ENCODE results near the gene NRXN2.

GRCh38 chr11:64772303-64773018, 49.5 kb upstream of the NRXN2 start:
- TF ChIP-seq POLR2AphosphoS5 (IDR thresholded peaks at IDR 0.05; ENCODE audit: insufficient read depth, low read depth, low read length) (no peak), CTCF (IDR thresholded peaks at IDR 0.05; ENCODE audit: extremely low read depth in 1 of 2, insufficient read depth in 1 of 2, low read depth in 1 of 2, low read length in 2 of 2) (no peak), POLR2A (IDR thresholded peaks at IDR 0.05; ENCODE audit: low read depth, low read length) (no peak), EZH2 (IDR thresholded peaks at IDR 0.05; ENCODE audit: borderline replicate concordance, low read depth, low read length, severe bottlenecking) (no peak), MYC (IDR thresholded peaks at IDR 0.05; ENCODE audit: low read depth, low read length) (no peak), FOS (IDR thresholded peaks at IDR 0.05; ENCODE audit: borderline replicate concordance, insufficient read depth, low read length) (peak; percentile 17), JUN (IDR thresholded peaks at IDR 0.05; ENCODE audit: borderline replicate concordance, insufficient read depth, insufficient read length, low read depth) (peak; percentile 38), MAX (IDR thresholded peaks at IDR 0.05; ENCODE audit: insufficient read depth, insufficient read length) (no peak), GATA2 (IDR thresholded peaks at IDR 0.05; ENCODE audit: insufficient read depth, insufficient read length, low read depth, low read length) (no peak)

Data from endothelial cell of umbilical vein (primary cell).